ENCODE measurements around the gene S100A5. TPM values are rescaled to one million over a fixed set of nuclear protein-coding genes. Genes with fewer than 3 reads are reported as not detected.

The S100A5 gene
- total and polyA plus RNA-seq, 9 of the 15 experiments (the other 6 are each of a cell fraction or from before 2014, with no cell fraction given): 0.56 to 1.4 (median 0.64) TPM; not detected in 5

DNA sequence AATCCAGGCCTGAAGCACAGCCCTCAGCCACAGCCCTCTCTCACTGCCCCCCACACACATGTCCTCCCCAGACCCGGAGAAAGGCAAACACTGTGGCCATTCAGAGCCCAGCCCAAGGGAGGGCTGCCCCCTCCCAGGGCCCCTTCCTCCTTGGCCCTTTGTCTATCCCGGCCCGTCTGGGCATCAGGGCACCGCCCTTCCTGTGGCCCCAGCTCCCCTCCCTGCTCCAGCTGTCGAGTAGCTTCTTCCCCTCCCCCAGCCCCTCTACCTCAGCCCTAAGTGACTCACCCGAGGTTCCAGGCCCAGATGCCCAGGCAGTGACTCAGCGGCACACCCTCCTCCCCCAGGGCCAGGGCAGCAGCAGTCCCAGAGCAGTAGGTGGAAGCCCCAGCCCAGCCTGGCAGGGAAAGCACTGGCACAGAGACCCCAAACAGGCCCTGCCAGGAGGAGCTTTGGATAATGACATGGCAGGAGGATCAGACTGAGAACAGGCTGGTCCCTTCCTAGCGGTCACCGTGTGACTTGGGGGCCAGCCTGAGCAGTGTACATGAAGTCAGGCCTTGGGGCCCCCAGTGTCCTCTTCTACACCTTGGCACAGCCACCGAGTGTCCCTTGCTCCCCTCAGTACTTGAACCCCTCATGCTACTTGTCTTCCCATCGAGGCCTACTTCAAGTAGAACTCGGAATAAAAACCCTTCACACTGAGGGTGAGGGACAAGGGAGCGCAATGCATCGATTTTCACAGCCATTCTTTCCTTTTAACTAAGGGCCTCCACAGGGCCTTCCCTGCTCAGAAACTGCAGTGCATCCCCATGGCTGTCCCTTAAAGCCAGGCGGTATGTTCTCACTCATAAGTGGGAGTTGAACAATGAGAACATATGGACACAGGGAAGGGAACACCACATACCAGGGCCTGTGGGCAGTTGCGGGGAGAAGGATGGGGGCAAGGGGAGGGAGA, 26.0 kb upstream of the S100A5 start (continued):
- TF ChIP-seq ZNF197 (CRISPR knock-in tag; IDR thresholded peaks at IDR 0.05; ENCODE audit: low read depth): no peak
- TF ChIP-seq SRSF9 (IDR thresholded peaks at IDR 0.05; ENCODE audit: borderline replicate concordance, low read depth, low read length): no peak
- TF ChIP-seq CHD7 (IDR thresholded peaks at IDR 0.05; ENCODE audit: low read depth, low read length): no peak
- TF ChIP-seq, protein P1, sequence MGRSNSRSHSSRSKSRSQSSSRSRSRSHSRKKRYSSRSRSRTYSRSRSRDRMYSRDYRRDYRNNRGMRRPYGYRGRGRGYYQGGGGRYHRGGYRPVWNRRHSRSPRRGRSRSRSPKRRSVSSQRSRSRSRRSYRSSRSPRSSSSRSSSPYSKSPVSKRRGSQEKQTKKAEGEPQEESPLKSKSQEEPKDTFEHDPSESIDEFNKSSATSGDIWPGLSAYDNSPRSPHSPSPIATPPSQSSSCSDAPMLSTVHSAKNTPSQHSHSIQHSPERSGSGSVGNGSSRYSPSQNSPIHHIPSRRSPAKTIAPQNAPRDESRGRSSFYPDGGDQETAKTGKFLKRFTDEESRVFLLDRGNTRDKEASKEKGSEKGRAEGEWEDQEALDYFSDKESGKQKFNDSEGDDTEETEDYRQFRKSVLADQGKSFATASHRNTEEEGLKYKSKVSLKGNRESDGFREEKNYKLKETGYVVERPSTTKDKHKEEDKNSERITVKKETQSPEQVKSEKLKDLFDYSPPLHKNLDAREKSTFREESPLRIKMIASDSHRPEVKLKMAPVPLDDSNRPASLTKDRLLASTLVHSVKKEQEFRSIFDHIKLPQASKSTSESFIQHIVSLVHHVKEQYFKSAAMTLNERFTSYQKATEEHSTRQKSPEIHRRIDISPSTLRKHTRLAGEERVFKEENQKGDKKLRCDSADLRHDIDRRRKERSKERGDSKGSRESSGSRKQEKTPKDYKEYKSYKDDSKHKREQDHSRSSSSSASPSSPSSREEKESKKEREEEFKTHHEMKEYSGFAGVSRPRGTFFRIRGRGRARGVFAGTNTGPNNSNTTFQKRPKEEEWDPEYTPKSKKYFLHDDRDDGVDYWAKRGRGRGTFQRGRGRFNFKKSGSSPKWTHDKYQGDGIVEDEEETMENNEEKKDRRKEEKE (IDR thresholded peaks at IDR 0.05; ENCODE audit: borderline replicate concordance in 1 of 2, control insufficient read depth in 1 of 2, low read depth in 2 of 2, low read length in 1 of 2): 0 out of 4 replicates have a peak, but pooled peaks of 1 of the 2 experiments have one; percentile 25
- no peak for TF ChIP-seq ZBTB49 (CRISPR knock-in tag; IDR thresholded peaks at IDR 0.05; ENCODE audit: borderline replicate concordance)

Measured in K562 (cell line).